Stromal cell of bone marrow (primary cell): ENCODE data around the gene TFAP2D.

Source experiments
- DNase-seq: peaks from one replicate; pipeline ENCODE4 v3.0.0-alpha.2; 2012; ENCODE audit warnings: low read depth

The TFAP2D gene

GRCh38 chr6:50720623-50721022 is 7.3 kb downstream of the TFAP2D start:
- no peak for DNase-seq

- no peak for DNase-seq
Observed at GRCh38 chr6:50721978-50722377, 8.7 kb downstream of the TFAP2D start.

DNA sequence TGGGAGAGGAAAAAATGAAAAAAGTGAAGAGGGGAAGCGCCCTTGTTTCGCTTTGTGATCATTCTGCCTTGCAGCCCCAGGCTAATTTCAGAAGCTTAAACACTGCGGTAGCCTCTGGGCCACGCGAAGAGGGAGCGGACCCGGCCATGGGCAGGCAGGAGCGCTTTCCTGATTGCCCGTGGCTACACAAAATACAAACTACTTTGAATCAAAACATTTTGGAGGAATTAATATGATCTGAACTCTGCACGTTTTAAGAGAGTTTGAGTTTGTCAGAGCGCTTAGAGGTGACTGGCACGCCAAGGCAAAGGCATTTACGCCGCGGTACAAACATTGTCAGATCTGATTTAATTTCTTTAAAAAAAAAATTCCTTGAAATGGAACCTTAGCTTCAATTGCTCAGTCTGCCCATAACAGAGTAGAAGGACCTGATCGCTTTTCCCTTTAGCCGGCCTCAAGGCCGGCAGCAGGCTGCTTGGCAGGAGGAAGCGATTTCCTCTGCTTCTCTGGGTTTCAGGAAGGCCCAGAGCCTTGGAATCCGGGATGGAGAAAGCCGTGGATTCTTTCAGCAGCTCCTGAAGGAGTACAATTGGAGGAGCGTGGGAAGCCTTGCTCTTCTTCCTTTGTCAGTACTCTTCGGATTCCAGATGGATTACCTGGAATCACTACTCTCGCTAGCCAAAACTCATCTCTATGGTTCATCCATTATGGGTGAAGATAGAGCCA is 9.7 kb downstream of the TFAP2D start:
- DNase-seq, result no peak

- no peak for DNase-seq
Observed at GRCh38 chr6:50724381-50725124, 11.2 kb downstream of the TFAP2D start.

DNA sequence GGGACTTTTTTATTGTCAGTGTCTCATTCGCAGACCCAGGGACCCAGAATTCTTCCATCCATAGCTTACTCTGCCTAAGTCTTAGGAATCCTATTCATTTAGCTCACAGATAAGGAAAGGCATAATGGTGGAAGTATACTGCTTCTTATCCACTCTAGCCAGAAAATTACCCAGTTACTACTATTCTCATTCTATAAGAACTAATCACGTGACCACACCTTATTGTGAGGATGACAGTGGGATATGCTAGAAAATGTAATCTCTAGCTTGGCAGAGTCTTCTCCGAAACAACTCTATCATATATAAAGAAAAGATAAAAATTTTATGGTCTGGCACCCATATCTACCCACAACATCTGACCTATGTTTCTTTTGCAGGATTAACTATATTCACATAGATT is 21.2 kb downstream of the TFAP2D start:
- no peak for DNase-seq

GRCh38 chr6:50742161-50742560 is 28.8 kb downstream of the TFAP2D start:
- no peak for DNase-seq

DNA sequence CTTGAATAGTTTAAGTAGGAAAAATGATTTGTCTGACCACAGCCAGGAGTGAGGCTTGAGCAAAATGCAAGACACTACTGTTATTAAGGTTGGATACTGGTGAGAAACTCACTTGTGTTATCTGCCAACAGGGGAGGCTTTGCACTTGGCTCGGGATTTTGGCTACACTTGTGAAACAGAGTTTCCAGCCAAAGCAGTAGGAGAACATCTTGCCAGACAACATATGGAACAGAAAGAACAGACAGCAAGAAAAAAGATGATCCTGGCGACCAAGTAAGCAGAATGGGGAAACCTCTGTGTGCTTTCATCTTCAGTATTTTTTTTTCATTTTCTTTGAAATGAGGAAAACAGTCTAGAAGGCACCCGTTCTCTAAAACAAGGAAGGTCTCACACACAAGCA is 31.6 kb downstream of the TFAP2D start:
- DNase-seq, result no peak

DNA sequence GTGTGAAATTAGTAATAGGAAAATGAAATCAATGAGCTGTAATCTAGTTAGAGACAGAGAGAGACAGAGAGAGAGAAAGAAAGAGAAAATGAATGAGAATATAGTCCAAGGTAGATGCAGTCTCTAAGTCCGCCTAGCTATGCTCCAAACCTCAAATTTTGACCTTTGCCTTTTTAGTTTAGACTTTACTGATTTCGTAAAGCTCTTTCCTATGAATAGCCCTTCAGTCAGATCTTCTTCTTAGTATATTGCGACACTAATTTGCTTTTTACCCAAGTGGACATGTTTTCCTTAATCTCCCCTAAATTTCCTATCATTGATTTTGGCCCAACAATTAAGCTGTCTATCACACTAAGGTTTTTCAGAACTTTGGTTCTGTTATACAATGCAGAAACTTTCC is 49.5 kb downstream of the TFAP2D start:
- DNase-seq, result no peak

GRCh38 chr6:50778696-50779095 is 65.4 kb downstream of the TFAP2D start:
- no peak for DNase-seq

DNA sequence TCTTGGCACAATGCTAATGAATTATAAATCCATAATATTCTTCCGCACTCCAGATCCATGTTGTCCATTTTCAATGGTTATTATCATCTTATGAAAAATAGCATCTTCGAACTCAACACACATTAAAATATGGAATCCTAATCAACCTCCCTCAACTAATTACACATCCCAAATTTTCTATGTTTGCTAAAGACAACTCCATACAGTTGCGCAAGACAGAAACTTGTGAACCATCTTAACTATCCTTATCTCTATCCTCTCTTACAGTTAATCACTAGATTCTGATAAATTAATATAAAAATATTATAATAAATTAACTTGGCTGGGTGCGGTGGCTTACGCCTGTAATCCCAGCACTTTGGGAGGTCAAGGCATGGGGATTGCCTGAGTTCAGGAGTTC is 67.1 kb downstream of the TFAP2D start:
- no peak for DNase-seq

DNA sequence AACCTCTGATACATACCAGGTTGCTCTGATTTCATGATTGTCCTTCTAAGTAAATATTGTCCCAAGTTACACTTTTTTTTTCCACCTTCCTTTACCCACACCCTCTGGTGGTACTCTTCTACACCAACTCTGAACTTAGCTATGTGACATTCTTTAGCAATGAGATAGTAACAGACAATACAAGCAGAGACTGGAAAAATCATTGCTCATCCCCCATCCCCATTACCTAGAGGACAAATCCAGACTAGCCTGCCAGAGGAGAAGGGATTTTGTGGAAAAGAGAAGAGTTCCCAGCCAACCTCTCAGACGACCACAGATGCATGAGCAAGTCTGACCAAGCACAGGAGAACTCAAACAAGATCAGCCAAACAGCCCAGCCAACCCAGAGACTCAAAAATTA is 72.6 kb downstream of the TFAP2D start:
- no peak for DNase-seq

DNA sequence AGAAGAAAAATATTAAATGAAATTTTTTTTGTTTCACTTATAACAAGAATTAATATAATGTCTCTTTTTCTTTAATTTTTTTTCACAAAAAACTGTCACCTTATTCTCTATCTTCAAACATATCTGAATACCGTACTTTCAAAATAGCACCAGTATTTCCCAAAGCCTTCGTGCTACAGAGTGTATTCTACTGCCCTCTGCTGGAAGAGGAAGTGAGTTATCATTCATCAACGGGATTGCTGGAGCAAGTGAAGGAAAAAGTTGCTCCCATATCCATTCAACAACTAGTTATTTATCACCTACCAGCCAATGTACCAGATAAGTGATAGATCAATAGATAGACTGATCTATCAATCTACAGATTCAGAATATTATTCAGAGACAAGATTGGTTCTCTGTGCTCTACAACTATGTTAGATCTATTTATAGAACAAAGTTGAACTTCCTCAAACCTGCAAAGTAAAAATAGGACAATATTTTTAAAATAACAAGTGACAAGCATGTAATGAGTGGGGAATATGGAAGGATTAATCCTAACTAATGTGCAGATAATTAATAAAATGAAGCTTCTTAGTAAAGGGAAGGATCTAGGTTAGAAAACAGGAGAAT is 78.7 kb downstream of the TFAP2D start:
- DNase-seq, result peak; percentile 9

GRCh38 chr6:50792771-50793170 is 79.4 kb downstream of the TFAP2D start:
- DNase-seq, result no peak

- no peak for DNase-seq
Observed at GRCh38 chr6:50795574-50795973, 82.2 kb downstream of the TFAP2D start.

DNA sequence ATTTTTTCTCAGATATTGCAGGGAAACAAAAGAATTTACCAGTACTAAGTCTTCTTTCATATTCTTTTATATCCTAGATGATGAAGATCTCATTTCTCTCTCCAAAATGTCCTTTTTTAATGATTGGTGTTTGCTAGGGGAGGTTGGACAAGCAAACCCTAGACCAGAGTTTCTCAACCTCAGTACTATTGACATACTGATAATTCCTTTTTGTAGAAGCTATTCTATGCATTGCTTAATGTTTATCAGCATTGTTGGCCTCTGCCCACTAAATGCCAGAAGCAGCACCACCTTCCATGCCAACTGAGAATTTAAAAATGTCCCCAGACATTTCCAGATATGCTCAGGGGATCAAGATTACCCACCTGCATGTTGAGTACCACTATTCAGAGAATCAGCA is 91.0 kb downstream of the TFAP2D start:
- DNase-seq, result no peak

GRCh38 chr6:50807035-50807434 is 93.7 kb downstream of the TFAP2D start:
- DNase-seq, result no peak

DNA sequence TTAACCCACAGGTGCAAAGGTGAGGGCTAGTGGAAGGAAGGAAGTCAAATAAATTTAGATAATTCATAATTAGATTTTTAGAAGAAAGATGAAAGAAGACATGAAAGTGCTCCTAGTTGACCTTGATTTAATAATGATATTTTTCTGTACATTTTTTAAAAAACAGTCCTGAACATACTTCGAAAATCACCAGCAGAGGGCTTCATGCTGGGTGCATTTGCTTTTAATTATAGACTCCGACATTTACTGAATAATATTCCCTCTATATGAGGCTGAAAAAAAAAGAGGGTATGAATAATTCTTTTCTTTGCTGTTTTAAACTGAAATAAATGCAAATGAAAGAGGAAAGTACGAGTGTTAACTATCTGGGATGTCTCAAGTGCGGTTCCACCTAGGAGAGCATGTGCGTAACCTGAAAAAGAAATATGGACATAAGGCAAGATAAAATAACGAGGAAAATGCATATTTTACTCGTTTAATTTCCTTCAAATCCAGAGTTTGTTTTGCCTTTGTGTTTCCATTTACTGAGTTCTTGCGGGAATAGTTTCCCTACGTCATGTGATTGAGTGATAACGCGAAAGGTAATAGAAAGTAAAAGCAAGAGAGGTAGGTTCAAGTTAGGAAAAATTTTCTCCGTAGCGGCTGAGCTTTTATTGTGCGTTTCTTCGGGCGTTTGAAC is 102.2 kb downstream of the TFAP2D start:
- DNase-seq, result peak; percentile 6

GRCh38 chr6:50816115-50816675 is 102.9 kb downstream of the TFAP2D start:
- peak; percentile 40 for DNase-seq

DNA sequence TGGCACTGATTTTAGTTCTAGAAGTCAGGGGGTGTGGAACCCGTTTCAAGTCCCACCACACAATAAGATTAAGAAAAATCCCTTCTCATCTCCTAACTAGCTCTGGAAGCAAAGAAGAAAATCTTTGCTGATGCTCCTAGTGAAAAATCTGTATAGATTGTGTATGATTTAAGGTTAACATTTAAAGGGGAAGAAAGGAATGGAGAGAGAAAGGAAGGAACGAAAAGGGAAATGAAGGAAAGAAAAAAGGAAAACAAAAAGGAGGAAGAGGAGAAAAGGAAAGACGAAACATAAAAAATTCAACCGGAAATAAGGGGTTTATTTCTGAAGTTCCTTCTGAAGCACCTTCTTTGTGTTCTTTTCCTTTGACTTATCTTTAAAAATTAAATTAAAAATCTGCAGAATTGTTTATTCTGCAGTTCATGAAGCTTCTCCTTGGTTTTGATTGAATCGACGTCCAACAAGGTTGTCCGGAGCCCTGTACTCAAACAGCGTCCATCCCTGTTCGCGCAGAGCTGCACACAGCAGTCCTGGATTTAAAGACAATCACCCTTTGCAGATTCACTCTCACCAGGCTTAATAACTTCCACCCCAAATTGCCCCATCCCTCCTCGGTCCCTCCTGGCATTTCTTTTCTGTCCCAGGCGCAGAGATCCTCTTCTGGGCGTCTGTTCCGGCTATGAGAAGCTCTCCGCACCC is 103.8 kb downstream of the TFAP2D start:
- no peak for DNase-seq

DNA sequence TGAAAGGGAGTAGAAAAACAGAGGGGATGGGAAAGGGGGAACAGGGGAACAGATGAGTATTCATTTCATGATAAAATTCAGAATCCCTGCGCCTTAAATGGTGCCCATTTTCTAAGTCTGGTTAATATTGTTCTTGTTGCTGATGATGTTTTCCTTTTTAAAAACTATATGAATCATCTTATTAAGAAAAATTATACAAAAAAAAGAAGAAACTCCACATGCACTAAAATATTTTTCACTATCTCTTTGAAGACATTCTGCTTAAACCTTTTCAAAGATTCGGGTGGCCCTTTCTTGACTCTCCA is 104.3 kb downstream of the TFAP2D start:
- DNase-seq, result no peak

DNA sequence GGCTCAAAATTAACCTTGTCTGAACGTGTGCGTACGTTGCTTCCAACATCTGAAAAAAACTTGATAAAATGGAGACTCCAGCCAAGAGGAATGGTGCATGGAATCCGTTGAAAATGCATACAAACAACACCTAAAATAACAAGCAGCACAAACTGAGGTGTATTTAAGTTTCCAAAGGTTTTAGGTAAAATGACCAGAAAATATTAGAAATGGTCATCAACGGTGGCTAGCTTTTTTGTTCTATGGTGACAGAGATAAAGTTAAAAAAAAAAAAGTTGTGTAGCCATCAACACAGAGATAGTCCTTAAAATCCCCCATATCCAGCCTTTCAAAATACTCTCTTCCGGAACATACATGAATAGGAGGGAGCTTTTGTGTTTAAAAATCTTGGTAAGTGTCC is 104.7 kb downstream of the TFAP2D start:
- no peak for DNase-seq

DNA sequence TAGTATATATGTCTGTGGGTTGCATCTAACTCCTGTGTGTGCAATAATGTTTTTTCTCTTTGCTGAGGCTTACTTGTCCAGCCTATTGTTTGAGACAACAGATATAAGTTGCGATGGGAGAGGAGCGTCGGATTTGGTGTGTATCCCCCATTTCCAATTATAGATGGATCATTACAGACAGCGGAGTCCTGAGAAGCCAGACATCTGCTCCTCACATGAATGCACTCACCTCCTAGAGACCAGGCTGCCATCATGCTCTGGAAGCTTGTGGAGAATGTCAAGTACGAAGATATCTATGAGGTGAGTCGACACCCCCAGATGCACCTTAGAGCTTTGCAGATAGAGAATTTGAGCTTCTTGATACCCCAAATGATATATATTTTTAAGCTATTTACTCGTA is 105.3 kb downstream of the TFAP2D start, which contains the start of gene TFAP2B:
TSS of gene TFAP2B (plus strand) at position 199 of the 400 bp plus-strand sequence. CDS start at position 220, 21 bp downstream.
- no peak for DNase-seq
